ENCODE results near the gene TADA2A. TPM values are rescaled to one million over a fixed set of nuclear protein-coding genes. Genes with fewer than 3 reads are reported as not detected.
A peak's percentile ranks its signal among the peaks of the same experiment; 100 is the strongest.

The TADA2A gene
- total and polyA plus RNA-seq, 2 of the 8 experiments (the other 6 are each of a cell fraction or from before 2014, with no cell fraction given) = 8.4 to 18.5 TPM

GRCh38 chr17:37358830-37359681 is 47.6 kb upstream of the TADA2A start (continued):
- TF ChIP-seq TAF7 (optimal IDR thresholded peaks at IDR 0.05; ENCODE audit: borderline replicate concordance, low read depth, low read length) (peak; percentile 54), SP4 (IDR thresholded peaks at IDR 0.05; ENCODE audit: low read length) (peak; percentile 71; the same call in 1 of the 2 replicates), YY1 (IDR thresholded peaks at IDR 0.05; ENCODE audit: low read depth, low read length) (0 out of 2 replicates have a peak, but pooled peaks have one; percentile 64), TEAD4 (IDR thresholded peaks at IDR 0.05; ENCODE audit: low read depth, low read length) (no peak), KDM1A (IDR thresholded peaks at IDR 0.05; ENCODE audit: borderline replicate concordance, low read length) (no peak), CTCF (IDR thresholded peaks at IDR 0.05; ENCODE audit: control extremely low read depth in 1 of 3, insufficient read depth in 1 of 3, low read depth in 1 of 3, low read length in 3 of 3) (peak in 2 of 3 experiments; percentile 32 to 34; a peak in 2 of 4 replicates), MAX (IDR thresholded peaks at IDR 0.05) (peak; percentile 59; the same call in 1 of the 2 replicates), MAFK (IDR thresholded peaks at IDR 0.05; ENCODE audit: low read depth, low read length) (no peak)
